Retinal pigment epithelial cell (primary cell): Measurements from ENCODE around the gene HAO2.

Experiments used
- DNase-seq: peaks from one replicate; pipeline ENCODE4 v3.0.0-alpha.2; 2010; ENCODE audit warnings: low read depth
- H3K4me3 ChIP-seq: 2 replicates; pipeline ENCODE4 v1.5.1; 2011; ENCODE audit warnings: mild to moderate bottlenecking, low read length, control low read depth, moderate library complexity
- TF ChIP-seq, protein P1 (sequence below): conservative IDR thresholded peaks from 2 replicates; pipeline ENCODE4 v1.5.1; 2011; ENCODE audit warnings: low read depth, low read length, control low read depth, inconsistent platforms

The HAO2 gene

GRCh38 chr1:119410961-119411360 lies 42.4 kb downstream of the HAO2 start:
- H3K4me3 ChIP-seq, result no peak overlapping the region
- TF ChIP-seq, protein P1, sequence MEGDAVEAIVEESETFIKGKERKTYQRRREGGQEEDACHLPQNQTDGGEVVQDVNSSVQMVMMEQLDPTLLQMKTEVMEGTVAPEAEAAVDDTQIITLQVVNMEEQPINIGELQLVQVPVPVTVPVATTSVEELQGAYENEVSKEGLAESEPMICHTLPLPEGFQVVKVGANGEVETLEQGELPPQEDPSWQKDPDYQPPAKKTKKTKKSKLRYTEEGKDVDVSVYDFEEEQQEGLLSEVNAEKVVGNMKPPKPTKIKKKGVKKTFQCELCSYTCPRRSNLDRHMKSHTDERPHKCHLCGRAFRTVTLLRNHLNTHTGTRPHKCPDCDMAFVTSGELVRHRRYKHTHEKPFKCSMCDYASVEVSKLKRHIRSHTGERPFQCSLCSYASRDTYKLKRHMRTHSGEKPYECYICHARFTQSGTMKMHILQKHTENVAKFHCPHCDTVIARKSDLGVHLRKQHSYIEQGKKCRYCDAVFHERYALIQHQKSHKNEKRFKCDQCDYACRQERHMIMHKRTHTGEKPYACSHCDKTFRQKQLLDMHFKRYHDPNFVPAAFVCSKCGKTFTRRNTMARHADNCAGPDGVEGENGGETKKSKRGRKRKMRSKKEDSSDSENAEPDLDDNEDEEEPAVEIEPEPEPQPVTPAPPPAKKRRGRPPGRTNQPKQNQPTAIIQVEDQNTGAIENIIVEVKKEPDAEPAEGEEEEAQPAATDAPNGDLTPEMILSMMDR, result no peak
- DNase-seq, result no peak

GRCh38 chr1:119414950-119415349 lies 46.4 kb downstream of the HAO2 start, which contains the start of gene HSD3B2:
HSD3B2 (plus strand) TSS chr1:119415150; CDS start chr1:119415420, 270 bp downstream.
- H3K4me3 ChIP-seq, result no peak within 1 kb of the TSS
- TF ChIP-seq, protein P1, result no peak
- DNase-seq, result no peak

GRCh38 chr1:119416006-119416640 lies 47.5 kb downstream of the HAO2 start:
- no peak for DNase-seq
- TF ChIP-seq, protein P1, result no peak

DNA sequence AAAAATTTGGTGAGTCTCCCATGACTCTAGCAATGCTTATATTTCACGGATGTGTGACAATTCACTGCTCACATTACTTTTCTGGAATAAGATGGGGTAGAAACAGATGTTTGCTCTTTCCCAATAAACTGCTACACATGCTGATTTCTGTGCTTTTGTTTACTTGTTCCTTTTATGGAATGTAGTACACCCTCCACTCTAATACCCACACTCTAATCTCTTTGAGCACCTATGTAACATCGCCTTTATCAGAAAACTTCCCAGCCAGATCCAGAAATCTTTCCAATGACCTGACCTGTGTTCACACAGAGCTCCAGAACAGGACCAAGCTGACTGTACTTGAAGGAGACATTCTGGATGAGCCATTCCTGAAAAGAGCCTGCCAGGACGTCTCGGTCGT lies 50.5 kb downstream of the HAO2 start:
- TF ChIP-seq, protein P1, result no peak
- DNase-seq, result no peak
- no peak overlapping the region for H3K4me3 ChIP-seq

More at GRCh38 chr1:119416006-119416640, 47.5 kb downstream of the HAO2 start:
- no peak overlapping the region for H3K4me3 ChIP-seq

GRCh38 chr1:119420638-119421037 lies 52.1 kb downstream of the HAO2 start:
- no peak overlapping the region for H3K4me3 ChIP-seq
- DNase-seq, result no peak
- TF ChIP-seq, protein P1, result no peak

GRCh38 chr1:119422631-119423030 lies 54.0 kb downstream of the HAO2 start:
- H3K4me3 ChIP-seq, result no peak overlapping the region
- TF ChIP-seq, protein P1, result no peak
- no peak for DNase-seq

GRCh38 chr1:119428991-119429390 lies 60.4 kb downstream of the HAO2 start:
- TF ChIP-seq, protein P1, result no peak
- no peak overlapping the region for H3K4me3 ChIP-seq
- no peak for DNase-seq
